Mononuclear cell (primary cell): ENCODE data around the gene SPRR4. TPM values are rescaled to one million over a fixed set of nuclear protein-coding genes. Genes with fewer than 3 reads are reported as not detected.
"Not testable (repeated sequence)": the region's sequence is repeated elsewhere in the genome, so short reads cannot be mapped to it uniquely, and the experiment has no call there.

Experiments used
- H3K27me3 ChIP-seq: 2 replicates; pipeline ENCODE4 v1.6.0; 2011; ENCODE audit warnings: low read length, control low read depth; ENCODE audit not compliant: insufficient read depth
- H3K4me1 ChIP-seq: 2 replicates; pipeline ENCODE4 v1.5.1; 2011; ENCODE audit warnings: mild to moderate bottlenecking, low read length, control low read depth; ENCODE audit not compliant: insufficient read depth
- H3K4me3 ChIP-seq: 2 replicates; pipeline ENCODE4 v1.5.1; 2011; ENCODE audit warnings: mild to moderate bottlenecking, low read length, moderate library complexity
- H3K9me3 ChIP-seq: 2 replicates; pipeline ENCODE4 v1.5.1; 2011; ENCODE audit warnings: low read depth, mild to moderate bottlenecking, control low read depth, low read length
- total RNA-seq: library from RNA; depleted of rRNA; stranded (reverse); fragments of >200 nt; gene quantifications from one replicate; pipeline ENCODE4 v1.2.3, GENCODE V29; 2012

The SPRR4 gene
- total RNA-seq, 1 donor = not detected

DNA sequence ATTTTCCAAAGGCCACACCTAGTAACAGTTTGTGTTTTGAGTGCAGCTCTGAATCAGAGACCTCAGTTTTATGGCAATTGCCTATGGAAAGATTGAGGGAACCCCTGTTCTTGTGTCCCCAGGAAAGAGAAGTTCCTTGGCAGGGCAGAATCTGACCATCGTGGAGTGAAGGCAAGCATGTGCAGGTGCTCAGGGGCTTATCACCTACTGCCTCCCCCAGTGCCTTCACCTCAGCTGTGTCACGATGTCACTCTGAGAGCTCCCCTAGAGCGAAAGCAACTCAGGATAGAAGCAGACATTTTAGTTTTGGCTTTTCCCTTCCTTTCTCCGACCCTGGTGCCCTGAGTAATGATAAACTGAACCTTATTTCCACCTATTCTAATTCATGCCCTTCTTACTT, 11.6 kb downstream of the SPRR4 start:
- Histone ChIP-seq H3K4me3 (no peak overlapping the region), H3K4me1 (no peaks in the 10 kb centered on the region), H3K27me3 (no peaks in the 10 kb centered on the region), H3K9me3 (no peaks in the 10 kb centered on the region)

DNA sequence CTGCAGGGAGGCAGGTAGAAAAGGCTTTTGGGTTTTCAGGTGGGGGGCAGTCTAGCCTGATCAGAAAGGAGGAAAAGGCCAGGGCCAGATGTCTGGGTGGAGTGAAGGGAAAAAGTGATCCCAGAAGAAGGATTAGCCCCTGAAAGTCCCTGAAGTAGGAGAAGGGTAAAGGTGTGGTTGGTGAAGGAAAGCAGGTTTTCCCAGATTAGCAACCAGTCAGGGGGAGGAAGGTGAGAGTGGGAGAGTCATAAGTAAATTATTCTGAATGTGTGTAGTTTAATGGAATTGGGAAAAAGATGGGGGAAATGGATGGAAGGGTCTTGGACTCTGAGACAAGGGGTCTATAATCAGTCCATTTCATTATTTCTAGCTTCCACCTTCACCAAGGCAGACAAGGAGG, 12.8 kb downstream of the SPRR4 start:
- Histone ChIP-seq H3K4me3 (no peak overlapping the region), H3K9me3 (no peaks in the 10 kb centered on the region), H3K27me3 (peaks cover 2% of the 10 kb centered on the region), H3K4me1 (no peaks in the 10 kb centered on the region)

DNA sequence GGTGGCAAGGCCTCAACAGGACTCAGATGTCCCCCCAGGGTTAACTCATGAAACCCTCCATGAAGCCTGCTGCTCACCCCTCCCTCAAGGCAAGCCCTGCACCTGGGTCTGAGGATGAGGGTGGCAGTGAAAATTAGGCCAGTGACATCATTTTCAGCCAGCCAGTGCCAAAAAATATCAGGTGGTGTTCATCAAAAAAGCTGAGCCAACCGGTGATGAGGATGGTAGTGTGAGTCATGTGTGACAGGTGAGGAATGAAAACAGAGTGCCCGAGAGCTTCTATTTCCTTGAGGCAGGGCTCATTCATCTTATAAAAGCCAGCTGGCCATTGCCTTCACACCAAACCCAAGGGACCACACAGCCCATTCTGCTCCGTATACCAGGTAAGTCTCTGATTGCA, 13.3 kb downstream of the SPRR4 start, which contains the start of gene SPRR1A:
Gene SPRR1A (plus strand): TSS at position 339 of the 400 bp plus-strand sequence. CDS start 1,150 bp downstream, outside the sequence.
- Histone ChIP-seq H3K4me3 (no peak within 1 kb of the TSS), H3K4me1 (no peaks in the 10 kb centered on the region), H3K9me3 (no peaks in the 10 kb centered on the region), H3K27me3 (peaks cover 5% of the 10 kb centered on the region)

DNA sequence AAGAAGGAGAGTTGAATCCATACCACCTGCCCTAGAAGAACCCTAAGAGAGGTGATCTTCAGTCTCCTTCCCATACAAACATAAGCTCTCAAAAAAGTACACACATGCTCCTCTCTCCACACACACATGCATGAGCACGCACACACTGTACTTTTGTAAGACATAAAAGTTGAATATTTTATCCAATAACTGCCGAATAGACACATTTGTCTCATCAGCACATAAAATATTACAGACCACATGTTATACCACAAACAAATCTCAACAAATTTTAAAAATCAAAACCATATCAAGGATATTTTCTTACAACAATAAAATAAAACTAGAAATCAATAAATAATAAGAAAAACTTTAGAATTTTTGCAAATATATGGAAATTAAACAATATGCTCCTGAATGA, 16.1 kb downstream of the SPRR4 start:
- H3K4me3 ChIP-seq = no peak overlapping the region
- H3K4me1 ChIP-seq = no peaks in the 10 kb centered on the region
- no peaks in the 10 kb centered on the region for H3K9me3 ChIP-seq
- peaks cover 8% of the 10 kb centered on the region for H3K27me3 ChIP-seq

DNA sequence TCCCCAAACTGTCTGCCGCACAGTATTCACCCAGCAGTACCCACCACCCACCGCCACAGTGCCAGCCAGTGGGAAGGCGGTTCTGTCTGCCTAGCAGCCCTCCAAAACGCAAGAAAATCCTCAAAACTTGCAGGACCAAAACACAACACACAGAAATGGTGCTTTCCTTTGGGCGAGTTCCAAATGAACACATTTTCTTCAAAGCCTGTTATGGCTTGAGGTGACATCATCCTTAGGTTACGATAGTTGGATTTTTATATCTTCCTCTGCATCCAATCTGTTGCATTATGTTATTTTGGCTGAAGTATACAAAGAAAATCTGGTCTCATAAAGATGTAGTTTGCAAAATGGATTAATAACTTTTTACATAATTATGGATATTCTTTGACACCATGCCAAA, 22.7 kb downstream of the SPRR4 start:
- no peak overlapping the region for H3K4me3 ChIP-seq
- H3K9me3 ChIP-seq = no peaks in the 10 kb centered on the region
- no peaks in the 10 kb centered on the region for H3K4me1 ChIP-seq
- H3K27me3 ChIP-seq = peaks cover 5% of the 10 kb centered on the region

DNA sequence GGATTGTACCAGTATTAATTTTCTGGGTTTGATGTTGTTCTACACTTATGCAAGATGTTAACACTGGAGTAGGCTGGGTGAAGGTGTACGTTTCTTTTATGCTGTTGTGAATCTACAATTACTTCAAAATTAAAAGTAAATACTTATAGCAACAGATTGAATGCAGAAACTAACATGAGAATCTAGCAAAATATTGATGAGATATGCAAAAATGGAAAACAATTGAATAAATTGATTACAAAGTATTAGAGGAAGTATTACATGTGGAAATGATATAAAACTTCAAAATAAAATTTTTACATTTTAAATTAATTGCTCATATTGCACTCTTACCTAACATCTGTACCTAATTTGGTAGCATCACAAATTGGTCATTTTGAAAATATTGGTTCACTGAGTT, 25.4 kb downstream of the SPRR4 start:
- Histone ChIP-seq H3K9me3 (no peaks in the 10 kb centered on the region), H3K4me1 (no peaks in the 10 kb centered on the region), H3K4me3 (no peak overlapping the region), H3K27me3 (no peaks in the 10 kb centered on the region)

DNA sequence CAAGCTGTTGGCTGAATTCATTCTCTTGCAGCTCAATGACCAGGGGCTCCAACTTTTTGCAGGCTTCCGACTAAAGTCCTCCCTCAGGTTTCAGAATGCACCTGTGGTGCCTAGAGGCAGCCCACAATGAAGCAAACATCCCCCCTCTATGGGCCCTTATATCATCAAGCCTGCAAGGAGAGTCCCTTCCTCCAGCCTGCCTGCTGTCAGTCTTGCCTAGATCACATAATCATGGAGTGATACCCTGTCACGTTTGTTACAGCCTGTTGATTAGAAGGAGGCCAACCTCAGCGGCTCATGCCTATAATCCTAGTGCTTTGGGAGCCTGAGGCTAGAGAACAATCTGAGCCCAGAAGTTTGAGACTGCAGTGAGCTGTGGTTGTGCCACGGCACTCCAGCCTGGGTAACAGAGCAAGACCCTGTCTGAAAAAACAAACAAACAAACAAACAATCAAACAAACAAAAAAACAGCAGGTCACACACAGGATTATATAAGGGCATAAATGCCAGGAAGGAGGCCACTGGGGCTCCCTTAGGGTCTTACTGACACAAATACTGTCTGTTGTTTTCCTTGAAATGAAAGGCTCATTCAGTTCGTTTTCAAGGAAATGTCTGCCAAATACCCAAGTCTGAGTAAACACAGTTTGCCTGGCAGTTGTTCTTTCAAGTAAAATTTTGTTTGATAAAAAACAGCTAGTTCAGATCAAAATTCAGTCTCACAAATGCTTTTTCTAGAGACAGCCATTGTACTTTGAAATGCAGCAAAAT, 26.4 kb downstream of the SPRR4 start:
- Histone ChIP-seq H3K4me3 (no peak overlapping the region), H3K27me3 (no peaks in the 10 kb centered on the region), H3K4me1 (no peaks in the 10 kb centered on the region), H3K9me3 (no peaks in the 10 kb centered on the region)

DNA sequence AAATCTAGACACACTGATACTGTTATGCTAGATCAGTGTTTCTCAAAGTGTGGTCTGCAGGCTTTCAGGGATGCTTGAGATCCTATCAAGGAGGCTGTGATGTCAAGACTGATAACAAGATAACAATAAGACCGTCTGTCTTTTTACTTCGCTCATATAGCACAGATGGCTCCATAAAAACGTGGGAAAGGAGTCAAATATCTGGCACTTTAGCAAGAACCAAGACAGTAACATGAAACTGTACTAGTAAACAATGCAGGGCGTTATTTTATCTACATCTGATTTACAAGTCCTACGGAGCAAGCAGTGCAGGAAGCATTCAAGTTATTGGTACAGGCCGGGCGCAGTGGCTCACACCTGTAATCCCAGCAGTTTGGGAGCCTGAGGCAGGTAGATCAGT, 27.5 kb downstream of the SPRR4 start:
- Histone ChIP-seq H3K9me3 (no peaks in the 10 kb centered on the region), H3K4me3 (no peak overlapping the region), H3K27me3 (no peaks in the 10 kb centered on the region), H3K4me1 (no peaks in the 10 kb centered on the region)

DNA sequence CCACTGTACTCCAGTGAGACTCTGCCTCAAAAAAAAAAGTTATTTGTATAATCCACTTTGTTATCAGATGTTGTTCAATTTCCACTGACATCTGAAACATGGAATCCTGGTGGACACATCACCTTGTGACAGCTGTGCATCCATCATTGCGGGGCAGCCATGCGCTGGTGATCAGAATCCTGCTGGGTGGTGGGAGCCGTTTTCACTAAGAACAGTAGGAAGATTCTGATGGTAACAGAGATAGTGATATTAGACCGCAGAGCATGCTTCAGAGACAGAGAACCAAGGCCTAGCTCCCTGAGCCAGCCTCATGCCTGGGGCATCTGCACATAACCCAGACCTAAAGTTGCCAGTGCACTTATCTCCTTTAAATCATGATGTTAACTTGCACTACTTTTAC, 28.0 kb downstream of the SPRR4 start:
- H3K27me3 ChIP-seq = no peaks in the 10 kb centered on the region
- no peaks in the 10 kb centered on the region for H3K4me1 ChIP-seq
- H3K4me3 ChIP-seq = no peak overlapping the region
- no peaks in the 10 kb centered on the region for H3K9me3 ChIP-seq

DNA sequence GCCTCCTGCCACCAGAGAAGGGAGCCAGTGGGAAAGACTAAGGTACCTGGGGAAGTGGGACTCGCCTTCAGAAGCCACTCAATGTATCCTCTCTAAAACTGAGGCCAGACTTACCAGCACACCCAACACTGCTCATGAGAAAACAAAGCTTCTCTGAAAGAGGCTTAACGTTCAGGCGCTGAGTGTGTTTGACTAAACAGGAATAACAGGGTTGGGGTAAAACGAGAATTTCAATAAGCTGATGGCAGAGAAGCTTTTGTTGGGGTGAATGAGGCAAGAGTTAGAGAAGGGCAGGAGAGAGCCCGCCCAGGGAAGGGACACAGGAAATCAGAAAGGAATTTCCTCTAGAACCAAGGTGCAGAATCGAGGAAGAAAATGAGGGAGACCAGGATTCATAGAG, 29.4 kb downstream of the SPRR4 start:
- no peaks in the 10 kb centered on the region for H3K4me1 ChIP-seq
- H3K27me3 ChIP-seq = no peaks in the 10 kb centered on the region
- H3K4me3 ChIP-seq = no peak overlapping the region
- no peaks in the 10 kb centered on the region for H3K9me3 ChIP-seq

DNA sequence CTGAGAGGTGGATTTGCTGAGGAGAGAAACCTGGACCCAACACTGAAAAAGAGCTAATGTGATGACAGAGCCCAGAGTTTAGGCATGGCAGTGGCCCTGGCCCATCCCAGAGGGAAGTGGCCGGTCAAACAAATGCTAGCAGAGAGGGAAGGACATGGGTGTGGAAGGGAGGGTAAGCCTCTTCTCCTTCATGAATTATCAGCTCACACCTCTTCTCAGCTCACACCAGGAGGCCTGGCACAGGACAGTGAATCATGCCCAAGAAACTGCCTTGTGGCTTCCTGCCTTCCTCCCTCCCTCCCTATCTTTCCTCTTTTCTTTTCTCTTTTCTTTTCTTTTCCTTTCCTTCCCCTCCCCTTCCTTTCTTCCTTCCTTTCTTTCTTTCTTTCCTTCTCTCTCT, 29.8 kb downstream of the SPRR4 start:
- no peaks in the 10 kb centered on the region for H3K27me3 ChIP-seq
- no peaks in the 10 kb centered on the region for H3K4me1 ChIP-seq
- H3K4me3 ChIP-seq = no peak overlapping the region

DNA sequence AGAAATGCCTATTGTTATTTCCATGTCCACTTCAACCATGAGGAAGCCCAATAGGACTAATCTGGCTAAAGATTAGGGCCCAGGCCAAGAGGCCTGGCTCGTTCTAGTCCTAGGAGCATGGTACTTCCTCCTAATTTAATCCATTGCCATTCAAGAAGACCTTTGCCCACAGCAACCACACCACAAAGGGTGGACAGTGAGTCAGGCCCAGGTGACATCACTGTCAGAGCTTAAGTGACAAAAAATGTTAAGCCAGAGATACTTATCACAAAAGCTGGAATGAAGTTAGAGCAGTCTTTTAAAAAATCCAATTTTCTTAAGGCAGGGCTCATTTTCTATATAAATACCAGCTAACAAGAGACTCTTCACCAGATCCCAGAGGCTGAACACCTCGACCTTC, 30.9 kb downstream of the SPRR4 start, which contains the start of gene SPRR3:
Gene SPRR3 (plus strand): TSS at position 368 of the 400 bp plus-strand sequence. CDS start 1,272 bp downstream, outside the sequence.
- Histone ChIP-seq H3K4me3 (no peak within 1 kb of the TSS), H3K9me3 (no peaks in the 10 kb centered on the region), H3K27me3 (no peaks in the 10 kb centered on the region), H3K4me1 (no peaks in the 10 kb centered on the region)

More for the DNA sequence above, 29.8 kb downstream of the SPRR4 start:
- H3K9me3 ChIP-seq = no peaks in the 10 kb centered on the region

DNA sequence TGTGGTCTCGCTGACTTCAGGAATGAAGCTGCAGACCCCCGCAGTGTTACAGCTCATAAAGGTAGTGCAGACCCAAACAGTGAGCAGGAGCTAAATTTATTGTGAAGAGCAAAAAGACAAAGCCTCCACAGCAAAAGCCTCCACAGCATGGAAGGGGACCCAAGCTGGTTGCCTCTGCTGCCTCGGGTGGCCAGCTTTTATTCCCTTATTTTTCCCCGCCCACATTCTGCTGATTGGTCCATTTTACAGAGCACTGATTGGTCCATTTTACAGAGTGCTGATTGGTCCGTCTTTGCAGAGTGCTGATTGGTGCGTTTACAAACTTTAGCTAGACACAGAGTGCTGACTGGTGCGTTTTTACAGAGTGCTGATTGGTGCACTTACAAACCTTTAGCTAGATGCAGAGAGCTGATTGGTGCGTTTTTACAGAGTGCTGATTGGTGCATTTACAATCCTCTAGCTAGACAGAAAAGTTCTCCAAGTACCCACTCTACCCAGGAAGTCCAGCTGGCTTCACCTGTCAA, 40.8 kb downstream of the SPRR4 start:
- H3K27me3 ChIP-seq, H3K4me3 ChIP-seq, H3K4me1 ChIP-seq, H3K9me3 ChIP-seq: not testable (repeated sequence)

DNA sequence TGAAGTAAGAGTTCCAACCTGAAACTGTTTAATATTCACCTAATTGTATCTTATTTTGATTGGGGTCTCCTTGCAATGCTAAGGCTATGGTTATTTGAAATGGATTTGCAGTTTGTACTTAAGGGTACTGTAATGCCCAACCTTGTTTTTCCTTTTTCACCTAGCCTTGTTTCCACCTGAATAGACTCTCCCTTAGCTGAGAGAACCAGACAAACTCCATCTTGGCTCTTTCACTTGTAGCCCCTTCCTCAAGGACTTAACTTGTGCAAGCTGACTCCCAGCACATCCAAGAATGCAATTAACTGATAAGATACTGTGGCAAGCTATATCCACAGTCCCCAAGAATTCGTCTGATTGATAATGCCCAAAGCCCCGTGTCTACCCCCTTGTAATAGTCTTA, 51.4 kb downstream of the SPRR4 start:
- not testable (repeated sequence) for H3K27me3 ChIP-seq, H3K4me3 ChIP-seq, H3K4me1 ChIP-seq, H3K9me3 ChIP-seq
